HEK293 (cell line): ENCODE measurements around the gene NEMP2.

Experiments used
- CTCF ChIA-PET: fragments of 350-600 bp; formaldehyde crosslinking; extraction: SDS; loops from one replicate; lab custom pipeline; 2021; ENCODE audit warnings: antibody characterized with exemption; lab: Yijun Ruan, JAX
- POLR2A ChIA-PET: fragments of 300-600 bp; formaldehyde crosslinking; extraction: SDS; loops from one replicate; lab custom pipeline; 2020; ENCODE audit warnings: antibody characterized with exemption, inconsistent platforms; lab: Yijun Ruan, JAX
- H3K27ac ChIP-seq: fragments of 200-500 bp; sonication (Bioruptor generic); 2 replicates; pipeline ENCODE4 v1.5.1; 2014; ENCODE audit warnings: low read depth, low read length, control low read depth, inconsistent platforms; ENCODE audit errors: extremely low read depth
- H3K36me3 ChIP-seq, 2 experiments: fragments of 200-500 bp in 1 of 2; sonication (Bioruptor generic) in 1 of 2; 1 replicate in 1 of 2; 2 replicates in 1 of 2; pipeline ENCODE4 v1.5.1; 2014 to 2017; ENCODE audit warnings: inconsistent platforms in 2 of 2, low read length in 2 of 2; ENCODE audit not compliant: control insufficient read depth in 2 of 2, insufficient read depth in 1 of 2
- H3K4me1 ChIP-seq: fragments of 200-500 bp; sonication (Bioruptor generic); 2 replicates; pipeline ENCODE4 v1.5.1; 2014; ENCODE audit warnings: mild to moderate bottlenecking, low read length, inconsistent platforms; ENCODE audit not compliant: control insufficient read depth, insufficient read depth
- H3K4me3 ChIP-seq: 2 replicates; pipeline ENCODE4 v1.5.1; 2011; ENCODE audit warnings: low read depth, mild to moderate bottlenecking, control low read depth, low read length, moderate library complexity
- H3K9me3 ChIP-seq: fragments of 200-500 bp; sonication (Bioruptor generic); 2 replicates; pipeline ENCODE4 v1.5.1; 2014; ENCODE audit warnings: low read depth, low read length, inconsistent platforms; ENCODE audit not compliant: control insufficient read depth, insufficient read depth
- FEZF1 ChIP-seq: fragments of 450-650 bp; formaldehyde crosslinking; IDR thresholded peaks from 2 replicates; pipeline ENCODE4 v1.5.1; 2016; ENCODE audit warnings: missing biosample characterization, missing genetic modification characterization
- GFI1B ChIP-seq: fragments of 450-650 bp; formaldehyde crosslinking; IDR thresholded peaks from 2 replicates; pipeline ENCODE4 v1.5.1; 2016; ENCODE audit warnings: missing biosample characterization, missing genetic modification characterization
- HIC1 ChIP-seq: fragments of 450-650 bp; formaldehyde crosslinking; IDR thresholded peaks from 2 replicates; pipeline ENCODE4 v1.5.1; 2016; ENCODE audit warnings: missing biosample characterization, missing genetic modification characterization
- HOXA7 ChIP-seq: sonication (generic); formaldehyde crosslinking; IDR thresholded peaks from 2 replicates; pipeline ENCODE4 v1.8.1; 2022; ENCODE audit warnings: missing genetic modification reagents, borderline replicate concordance
- KLF17 ChIP-seq: fragments of 450-650 bp; formaldehyde crosslinking; IDR thresholded peaks from 2 replicates; pipeline ENCODE4 v1.5.1; 2016; ENCODE audit warnings: missing biosample characterization, missing genetic modification characterization
- TSHZ1 ChIP-seq: fragments of 450-650 bp; formaldehyde crosslinking; IDR thresholded peaks from 2 replicates; pipeline ENCODE4 v1.5.1; 2016; ENCODE audit warnings: missing biosample characterization, missing genetic modification characterization, borderline replicate concordance
- ZBTB11 ChIP-seq: fragments of 450-650 bp; formaldehyde crosslinking; conservative IDR thresholded peaks from 2 replicates; pipeline ENCODE4 v1.5.1; 2016; ENCODE audit warnings: low read depth, missing biosample characterization, missing genetic modification characterization
- ZNF10 ChIP-seq: fragments of 450-650 bp; formaldehyde crosslinking; IDR thresholded peaks from 2 replicates; pipeline ENCODE4 v1.5.1; 2017; ENCODE audit warnings: missing biosample characterization, missing genetic modification characterization
- ZNF112 ChIP-seq: fragments of 450-650 bp; formaldehyde crosslinking; IDR thresholded peaks from 2 replicates; pipeline ENCODE4 v1.5.0; 2017; ENCODE audit warnings: missing biosample characterization, missing genetic modification characterization
- ZNF223 ChIP-seq: fragments of 450-650 bp; formaldehyde crosslinking; IDR thresholded peaks from 2 replicates; pipeline ENCODE4 v1.5.1; 2016; ENCODE audit warnings: missing biosample characterization, missing genetic modification characterization
- ZNF354C ChIP-seq: fragments of 450-650 bp; formaldehyde crosslinking; IDR thresholded peaks from 2 replicates; pipeline ENCODE4 v1.5.1; 2016; ENCODE audit warnings: missing biosample characterization, missing genetic modification characterization, low read depth, borderline replicate concordance
- ZNF366 ChIP-seq: fragments of 450-650 bp; formaldehyde crosslinking; conservative IDR thresholded peaks from 2 replicates; pipeline ENCODE4 v1.5.1; 2016; ENCODE audit warnings: missing biosample characterization, missing genetic modification characterization
- ZNF837 ChIP-seq: fragments of 450-650 bp; formaldehyde crosslinking; IDR thresholded peaks from 2 replicates; pipeline ENCODE4 v1.5.1; 2016; ENCODE audit warnings: missing biosample characterization, missing genetic modification characterization

NEMP2 gene

GRCh38 chr2:190486037-190486623, 48.4 kb downstream of the NEMP2 start:
- ChIA-PET POLR2A (no interaction called here), CTCF (interaction anchor here (0.7 kb wide), 1 partner anchor 141 kb away, joined by 8 read pairs; no protein-coding TSS in a partner anchor)
- H3K9me3 ChIP-seq: no peaks in the 10 kb centered on the region
- no peaks in the 10 kb centered on the region for H3K4me1 ChIP-seq
- H3K36me3 ChIP-seq: peaks cover 0 to 10% of the 10 kb centered on the region in 2 experiments; a peak in 1 of 3 replicates
- TF ChIP-seq ZNF112 (tag by site-specific recombination): no peak
- no peak overlapping the region for H3K4me3 ChIP-seq
- H3K27ac ChIP-seq: no peak overlapping the region

- no peaks in the 10 kb centered on the region for H3K36me3 ChIP-seq
- H3K27ac ChIP-seq: no peak overlapping the region
- POLR2A ChIA-PET: no interaction called here
- TF ChIP-seq ZNF10 (tag by site-specific recombination): no peak
- TF ChIP-seq TSHZ1 (tag by site-specific recombination): no peak
- TF ChIP-seq KLF17 (tag by site-specific recombination): no peak
- TF ChIP-seq ZNF354C (tag by site-specific recombination): no peak
- no peak for TF ChIP-seq ZNF837 (tag by site-specific recombination)
- no peak for TF ChIP-seq FEZF1
- TF ChIP-seq ZNF366 (tag by site-specific recombination): no peak
- no peak for TF ChIP-seq ZNF223 (tag by site-specific recombination)
- no peak for TF ChIP-seq GFI1B
- no peak for TF ChIP-seq HIC1
- no peak for TF ChIP-seq ZBTB11 (tag by site-specific recombination)
- no peak for TF ChIP-seq HOXA7 (CRISPR knock-in tag)
- no peak overlapping the region for H3K4me3 ChIP-seq
- CTCF ChIA-PET: interaction anchor here (0.5 kb wide), 1 partner anchor 198 kb away, joined by 3 read pairs; no protein-coding TSS in a partner anchor
- no peaks in the 10 kb centered on the region for H3K9me3 ChIP-seq
- no peaks in the 10 kb centered on the region for H3K4me1 ChIP-seq
Observed at GRCh38 chr2:190482451-190482850, 52.1 kb downstream of the NEMP2 start.
